ENCODE results near the gene LPGAT1.

DNA sequence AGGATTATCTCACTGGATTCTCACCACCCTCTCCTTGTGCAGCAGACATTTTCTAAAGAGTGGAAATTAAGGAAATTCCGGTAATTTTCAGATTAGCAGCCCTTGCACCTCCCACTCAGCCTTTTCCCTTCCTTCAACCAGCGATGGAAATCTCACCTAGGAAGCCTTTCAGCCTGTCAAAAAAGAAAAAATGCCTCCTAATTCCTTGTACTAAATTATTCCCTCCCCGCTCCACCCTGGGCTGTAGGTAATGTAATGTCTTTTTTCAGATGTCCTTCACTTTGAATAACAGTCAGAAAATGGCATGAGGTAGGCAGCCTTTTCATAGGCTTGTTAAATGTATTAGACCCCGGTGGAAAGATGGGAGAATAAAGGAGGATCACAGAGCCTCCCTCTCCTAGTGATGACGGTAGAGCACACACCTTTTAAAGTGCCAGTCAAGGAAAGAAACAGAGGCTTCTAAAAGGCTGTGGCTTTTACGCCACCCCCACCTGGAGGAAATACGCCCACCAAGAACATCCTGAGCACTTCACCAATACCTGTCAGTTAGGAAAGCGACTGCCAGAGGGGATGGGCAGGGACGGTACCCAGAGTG lies 92.4 kb downstream of the LPGAT1 start:
- TF ChIP-seq FIP1L1 (IDR thresholded peaks at IDR 0.05; ENCODE audit: borderline replicate concordance, insufficient read depth, low read depth, low read length) (no peak), ATF1 (CRISPR knock-in tag; IDR thresholded peaks at IDR 0.05) (no peak), ZNF343 (CRISPR knock-in tag; IDR thresholded peaks at IDR 0.05) (no peak), CAMTA2 (CRISPR knock-in tag; IDR thresholded peaks at IDR 0.05; ENCODE audit: borderline replicate concordance) (no peak), POLR2A (IDR thresholded peaks at IDR 0.05; ENCODE audit: insufficient read depth in 1 of 2, low read depth in 2 of 2, low read length in 2 of 2) (no peak), ZNF274 (CRISPR knock-in tag; IDR thresholded peaks at IDR 0.05) (no peak)
- TF ChIP-seq, protein P1, sequence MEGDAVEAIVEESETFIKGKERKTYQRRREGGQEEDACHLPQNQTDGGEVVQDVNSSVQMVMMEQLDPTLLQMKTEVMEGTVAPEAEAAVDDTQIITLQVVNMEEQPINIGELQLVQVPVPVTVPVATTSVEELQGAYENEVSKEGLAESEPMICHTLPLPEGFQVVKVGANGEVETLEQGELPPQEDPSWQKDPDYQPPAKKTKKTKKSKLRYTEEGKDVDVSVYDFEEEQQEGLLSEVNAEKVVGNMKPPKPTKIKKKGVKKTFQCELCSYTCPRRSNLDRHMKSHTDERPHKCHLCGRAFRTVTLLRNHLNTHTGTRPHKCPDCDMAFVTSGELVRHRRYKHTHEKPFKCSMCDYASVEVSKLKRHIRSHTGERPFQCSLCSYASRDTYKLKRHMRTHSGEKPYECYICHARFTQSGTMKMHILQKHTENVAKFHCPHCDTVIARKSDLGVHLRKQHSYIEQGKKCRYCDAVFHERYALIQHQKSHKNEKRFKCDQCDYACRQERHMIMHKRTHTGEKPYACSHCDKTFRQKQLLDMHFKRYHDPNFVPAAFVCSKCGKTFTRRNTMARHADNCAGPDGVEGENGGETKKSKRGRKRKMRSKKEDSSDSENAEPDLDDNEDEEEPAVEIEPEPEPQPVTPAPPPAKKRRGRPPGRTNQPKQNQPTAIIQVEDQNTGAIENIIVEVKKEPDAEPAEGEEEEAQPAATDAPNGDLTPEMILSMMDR (CRISPR knock-in tag; IDR thresholded peaks at IDR 0.05), result no peak
- TF ChIP-seq, protein P2, sequence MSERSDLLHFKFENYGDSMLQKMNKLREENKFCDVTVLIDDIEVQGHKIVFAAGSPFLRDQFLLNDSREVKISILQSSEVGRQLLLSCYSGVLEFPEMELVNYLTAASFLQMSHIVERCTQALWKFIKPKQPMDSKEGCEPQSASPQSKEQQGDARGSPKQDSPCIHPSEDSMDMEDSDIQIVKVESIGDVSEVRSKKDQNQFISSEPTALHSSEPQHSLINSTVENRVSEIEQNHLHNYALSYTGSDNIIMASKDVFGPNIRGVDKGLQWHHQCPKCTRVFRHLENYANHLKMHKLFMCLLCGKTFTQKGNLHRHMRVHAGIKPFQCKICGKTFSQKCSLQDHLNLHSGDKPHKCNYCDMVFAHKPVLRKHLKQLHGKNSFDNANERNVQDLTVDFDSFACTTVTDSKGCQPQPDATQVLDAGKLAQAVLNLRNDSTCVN (CRISPR knock-in tag; IDR thresholded peaks at IDR 0.05; ENCODE audit: borderline replicate concordance), result no peak
- TF ChIP-seq, protein P3, sequence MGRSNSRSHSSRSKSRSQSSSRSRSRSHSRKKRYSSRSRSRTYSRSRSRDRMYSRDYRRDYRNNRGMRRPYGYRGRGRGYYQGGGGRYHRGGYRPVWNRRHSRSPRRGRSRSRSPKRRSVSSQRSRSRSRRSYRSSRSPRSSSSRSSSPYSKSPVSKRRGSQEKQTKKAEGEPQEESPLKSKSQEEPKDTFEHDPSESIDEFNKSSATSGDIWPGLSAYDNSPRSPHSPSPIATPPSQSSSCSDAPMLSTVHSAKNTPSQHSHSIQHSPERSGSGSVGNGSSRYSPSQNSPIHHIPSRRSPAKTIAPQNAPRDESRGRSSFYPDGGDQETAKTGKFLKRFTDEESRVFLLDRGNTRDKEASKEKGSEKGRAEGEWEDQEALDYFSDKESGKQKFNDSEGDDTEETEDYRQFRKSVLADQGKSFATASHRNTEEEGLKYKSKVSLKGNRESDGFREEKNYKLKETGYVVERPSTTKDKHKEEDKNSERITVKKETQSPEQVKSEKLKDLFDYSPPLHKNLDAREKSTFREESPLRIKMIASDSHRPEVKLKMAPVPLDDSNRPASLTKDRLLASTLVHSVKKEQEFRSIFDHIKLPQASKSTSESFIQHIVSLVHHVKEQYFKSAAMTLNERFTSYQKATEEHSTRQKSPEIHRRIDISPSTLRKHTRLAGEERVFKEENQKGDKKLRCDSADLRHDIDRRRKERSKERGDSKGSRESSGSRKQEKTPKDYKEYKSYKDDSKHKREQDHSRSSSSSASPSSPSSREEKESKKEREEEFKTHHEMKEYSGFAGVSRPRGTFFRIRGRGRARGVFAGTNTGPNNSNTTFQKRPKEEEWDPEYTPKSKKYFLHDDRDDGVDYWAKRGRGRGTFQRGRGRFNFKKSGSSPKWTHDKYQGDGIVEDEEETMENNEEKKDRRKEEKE (IDR thresholded peaks at IDR 0.05), result no peak
- TF ChIP-seq, protein P4, sequence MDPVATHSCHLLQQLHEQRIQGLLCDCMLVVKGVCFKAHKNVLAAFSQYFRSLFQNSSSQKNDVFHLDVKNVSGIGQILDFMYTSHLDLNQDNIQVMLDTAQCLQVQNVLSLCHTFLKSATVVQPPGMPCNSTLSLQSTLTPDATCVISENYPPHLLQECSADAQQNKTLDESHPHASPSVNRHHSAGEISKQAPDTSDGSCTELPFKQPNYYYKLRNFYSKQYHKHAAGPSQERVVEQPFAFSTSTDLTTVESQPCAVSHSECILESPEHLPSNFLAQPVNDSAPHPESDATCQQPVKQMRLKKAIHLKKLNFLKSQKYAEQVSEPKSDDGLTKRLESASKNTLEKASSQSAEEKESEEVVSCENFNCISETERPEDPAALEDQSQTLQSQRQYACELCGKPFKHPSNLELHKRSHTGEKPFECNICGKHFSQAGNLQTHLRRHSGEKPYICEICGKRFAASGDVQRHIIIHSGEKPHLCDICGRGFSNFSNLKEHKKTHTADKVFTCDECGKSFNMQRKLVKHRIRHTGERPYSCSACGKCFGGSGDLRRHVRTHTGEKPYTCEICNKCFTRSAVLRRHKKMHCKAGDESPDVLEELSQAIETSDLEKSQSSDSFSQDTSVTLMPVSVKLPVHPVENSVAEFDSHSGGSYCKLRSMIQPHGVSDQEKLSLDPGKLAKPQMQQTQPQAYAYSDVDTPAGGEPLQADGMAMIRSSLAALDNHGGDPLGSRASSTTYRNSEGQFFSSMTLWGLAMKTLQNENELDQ (CRISPR knock-in tag; IDR thresholded peaks at IDR 0.05; ENCODE audit: borderline replicate concordance), result no peak

Data from HepG2 (cell line).